HL-60/S4 treated with retinoic acid at 250 ng/mL for 4 days and 3 days (cell line): ENCODE measurements around the gene SCN4A.

Source experiments
- in situ Hi-C: fragments of 300-500 bp; cut with MboI; formaldehyde crosslinking; loops from 2 replicates; pipeline ENCODE4 v1.7.0; 2022; ENCODE audit warnings: low sequenced_read_pairs

The SCN4A gene

GRCh38 chr17:64002658-64003525 lies 30.2 kb upstream of the SCN4A start:
- in situ Hi-C loops, result no loop called here

GRCh38 chr17:64001763-64002529 lies 29.2 kb upstream of the SCN4A start:
- in situ Hi-C loops, result no loop called here

- in situ Hi-C loops, result no loop called here
Measured at GRCh38 chr17:64001091-64001579, 28.4 kb upstream of the SCN4A start.

GRCh38 chr17:63999680-64000531 lies 27.2 kb upstream of the SCN4A start:
- in situ Hi-C loops, result no loop called here

DNA sequence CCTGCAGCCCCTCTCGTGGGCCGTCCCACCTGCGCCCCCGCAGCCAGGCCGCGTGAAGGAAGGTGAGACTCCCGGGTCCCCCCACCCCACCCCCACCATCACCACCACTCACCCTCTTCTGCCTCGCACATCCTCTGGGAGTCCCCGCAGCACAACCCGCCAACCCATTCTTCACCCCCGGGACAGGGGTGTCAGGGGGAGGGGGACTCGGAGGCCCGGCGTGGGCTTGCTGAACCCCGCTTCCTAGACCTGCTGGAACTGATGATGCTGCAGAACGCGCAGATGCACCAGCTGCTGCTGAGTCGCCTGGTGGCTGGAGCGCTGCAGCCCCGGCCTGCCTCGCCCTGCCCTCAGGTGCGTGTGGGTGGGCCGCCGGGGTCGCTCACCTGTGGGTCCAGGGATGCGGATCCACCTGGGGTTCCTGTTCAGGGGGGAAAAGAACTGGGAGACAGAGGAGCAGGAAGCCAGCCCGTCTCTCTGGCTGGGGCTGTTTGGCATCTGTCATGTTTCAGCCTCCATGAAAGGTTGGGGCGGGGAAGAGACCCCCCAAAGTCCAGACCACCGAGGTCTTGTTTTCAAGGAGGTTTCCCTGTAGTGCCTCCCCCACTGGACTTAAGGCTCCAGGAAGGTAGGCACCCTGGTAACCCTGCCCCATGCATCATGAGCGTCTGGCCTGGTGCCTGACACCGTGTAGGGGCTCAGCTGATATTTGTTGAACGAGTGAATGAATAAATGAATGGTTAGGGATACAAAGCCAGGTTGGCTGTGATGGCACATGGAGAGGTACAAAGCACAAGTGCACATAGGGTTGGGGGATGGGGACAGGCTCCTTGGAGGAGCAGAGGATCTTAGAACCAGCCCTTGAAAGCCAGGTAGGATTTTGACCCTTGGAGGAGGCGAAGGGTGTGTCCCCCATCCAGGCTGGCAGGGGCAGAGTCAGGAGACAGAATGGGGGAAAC lies 26.3 kb upstream of the SCN4A start:
- in situ Hi-C loops, result no loop called here

DNA sequence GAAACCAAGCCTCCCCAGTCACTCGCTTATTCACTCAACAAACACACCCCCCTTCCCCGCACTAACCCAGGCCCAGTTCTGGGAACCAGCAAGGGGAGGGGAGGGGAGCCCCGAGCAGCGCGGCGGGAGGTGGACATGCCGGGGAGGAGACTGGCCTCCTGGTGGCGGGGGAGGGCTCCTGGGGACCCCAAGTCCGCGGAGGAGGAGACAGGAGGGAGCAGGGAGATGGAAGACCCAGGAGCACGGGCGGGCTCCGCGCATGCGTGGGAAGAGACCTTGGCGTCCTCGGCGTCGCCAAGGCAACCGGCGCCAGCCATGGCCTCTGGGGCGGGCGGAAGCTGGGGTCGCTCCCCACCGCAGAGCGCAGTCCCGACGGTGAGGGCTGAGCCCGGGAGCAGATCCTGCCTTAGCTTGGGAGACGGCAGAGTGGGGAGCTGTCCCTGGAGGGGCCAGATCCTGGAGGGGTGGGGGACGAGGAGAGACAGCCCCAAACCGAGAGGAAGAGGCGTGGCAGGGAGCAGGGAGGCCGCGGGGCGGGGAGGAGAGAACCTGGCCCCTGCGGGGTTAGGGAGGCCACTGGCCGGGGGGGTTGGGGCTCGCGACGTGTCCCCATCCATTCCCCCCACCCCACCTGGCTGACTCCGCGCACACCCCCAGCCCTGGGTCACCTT lies 25.5 kb upstream of the SCN4A start, which contains the start of gene PRR29:
TSS of gene PRR29 (plus strand) at position 302 of the 671 bp plus-strand sequence. CDS start at position 316, 14 bp downstream.
- in situ Hi-C loops, result no loop called here

GRCh38 chr17:63997341-63998048 lies 24.8 kb upstream of the SCN4A start:
- in situ Hi-C loops, result no loop called here

GRCh38 chr17:63996430-63997182 lies 23.9 kb upstream of the SCN4A start:
- in situ Hi-C loops, result no loop called here

DNA sequence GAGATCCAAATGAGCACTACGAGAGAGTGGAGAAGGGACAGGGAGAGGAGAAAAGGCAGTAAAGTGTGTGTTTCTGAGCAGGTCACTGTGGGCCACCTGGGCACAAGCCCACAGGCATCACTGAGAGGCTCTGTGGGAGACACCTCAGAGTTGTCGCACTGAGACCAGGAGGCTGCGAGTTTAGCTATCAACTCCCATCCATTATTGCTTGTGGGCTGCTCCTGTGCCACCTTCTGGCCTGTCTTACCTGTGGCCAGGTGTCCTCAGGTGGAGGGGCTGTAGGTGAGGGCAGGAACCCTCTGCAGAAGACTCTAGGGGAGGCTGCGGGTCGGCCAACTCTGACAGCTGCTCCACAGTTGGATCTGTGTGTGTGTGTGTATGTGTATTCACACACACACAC lies 22.9 kb upstream of the SCN4A start:
- in situ Hi-C loops, result no loop called here

DNA sequence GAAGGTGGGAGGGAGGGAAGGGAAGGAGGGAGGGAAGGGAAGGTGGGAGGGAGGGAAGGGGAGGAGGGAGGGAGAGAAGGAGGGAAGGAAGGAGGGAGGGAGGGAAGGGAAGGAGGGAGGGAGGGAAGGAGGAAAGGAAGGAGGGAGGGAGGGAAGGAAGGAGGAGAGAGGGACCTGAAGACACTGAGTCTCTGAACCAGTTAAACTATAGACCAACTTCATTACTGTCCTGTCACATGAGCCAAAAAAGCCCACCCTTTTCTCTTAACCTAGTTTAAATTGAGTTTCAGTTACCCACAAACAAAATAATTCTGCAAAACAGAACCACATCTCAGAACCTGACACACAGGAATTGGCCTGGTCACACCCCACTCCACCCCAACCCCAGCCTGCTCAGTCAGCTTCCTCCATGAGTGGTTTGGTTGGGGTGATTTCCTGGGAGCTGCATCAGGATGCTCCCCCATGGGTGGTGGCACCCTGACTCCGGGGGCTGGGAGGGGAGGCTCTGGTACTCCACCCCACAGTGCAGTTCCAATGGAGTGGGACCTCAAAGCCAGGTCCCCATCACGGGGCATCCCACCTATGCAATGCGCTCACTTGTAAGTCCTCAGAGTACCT lies 20.8 kb upstream of the SCN4A start:
- in situ Hi-C loops, result no loop called here

DNA sequence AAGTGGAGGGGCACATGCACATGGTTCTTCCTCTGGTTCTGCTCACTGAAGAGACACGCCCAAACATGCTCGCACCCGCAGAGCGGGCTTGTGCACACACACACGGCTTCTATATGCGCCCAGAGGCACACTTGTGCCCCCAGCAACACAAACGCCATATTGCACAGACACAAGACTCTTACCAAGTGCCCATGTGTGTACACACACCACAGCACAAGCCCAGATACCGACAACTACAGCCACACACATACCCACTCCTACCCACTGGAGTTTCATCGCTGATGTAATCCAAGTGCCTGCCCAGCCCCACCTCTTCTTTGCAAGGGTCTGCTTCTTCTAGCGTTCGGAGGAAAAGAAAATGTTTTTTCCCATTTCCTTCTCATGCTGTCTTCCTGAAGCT lies 18.9 kb upstream of the SCN4A start:
- in situ Hi-C loops, result no loop called here

- in situ Hi-C loops, result no loop called here
Measured at GRCh38 chr17:63989622-63990345, 17.1 kb upstream of the SCN4A start.

GRCh38 chr17:63988741-63989621 lies 16.3 kb upstream of the SCN4A start:
- in situ Hi-C loops, result no loop called here

- in situ Hi-C loops, result no loop called here
Measured at GRCh38 chr17:63988127-63988478, 15.4 kb upstream of the SCN4A start.

DNA sequence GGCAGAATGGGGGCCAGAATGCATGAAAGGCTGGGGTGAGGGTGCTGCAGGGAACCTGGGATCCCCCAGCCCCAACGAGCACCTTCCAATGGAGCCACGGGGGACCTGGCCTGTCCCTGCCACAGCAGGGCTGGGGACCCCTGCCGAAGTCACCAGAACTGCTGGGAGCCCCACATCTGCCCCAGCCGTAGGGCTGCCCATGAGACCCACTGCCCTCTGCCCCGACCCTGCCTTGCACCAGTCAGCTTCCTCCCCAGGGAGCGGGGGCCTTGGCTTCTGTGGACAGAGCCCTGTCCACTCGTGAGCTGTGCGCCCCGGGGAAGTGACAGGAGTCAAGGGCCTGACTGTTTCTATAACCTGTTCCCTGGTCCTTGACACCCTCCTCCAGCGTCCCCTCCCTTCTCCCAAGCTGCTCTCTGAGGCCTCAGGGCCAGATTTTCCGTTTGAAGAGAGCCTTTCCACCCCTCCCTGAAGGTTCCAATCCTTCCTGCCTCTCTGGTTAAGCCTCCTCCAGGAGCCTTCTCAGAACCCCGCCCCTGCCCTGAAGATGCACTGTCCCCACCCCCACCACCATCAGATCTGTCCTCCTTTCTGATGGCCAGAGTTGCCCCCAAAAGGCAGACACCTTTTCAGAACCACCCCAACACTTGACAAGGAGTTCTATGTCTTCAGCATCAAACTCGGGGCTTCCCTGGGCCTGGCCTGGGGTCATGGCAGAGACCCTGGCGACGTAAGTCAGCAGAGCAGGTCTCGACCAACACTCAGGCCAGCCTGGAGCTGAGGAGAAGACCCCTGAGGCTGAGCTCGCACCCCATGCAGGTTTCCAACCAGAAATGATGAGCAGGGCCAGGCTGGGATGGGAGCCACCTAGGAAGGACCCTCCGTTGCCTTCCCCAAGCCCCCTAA lies 14.8 kb upstream of the SCN4A start:
- in situ Hi-C loops, result no loop called here
